KBM-7 (cell line): ENCODE results near the gene CHD1L.
"Not testable (repeated sequence)": the region's sequence is repeated elsewhere in the genome, so short reads cannot be mapped to it uniquely, and the experiment has no call there.

Experiments
- DNase-seq: peaks from one replicate; pipeline ENCODE4 v3.0.0-alpha.2; 2015
- in situ Hi-C: fragments of 300-500 bp; cut with MboI; formaldehyde crosslinking; loops from 2 replicates; pipeline ENCODE4 v1.14.3; 2020; ENCODE audit warnings: low sequenced_read_pairs, low pct_unique_long_range_greater_than_20kb, mixed read lengths

Gene CHD1L

DNA sequence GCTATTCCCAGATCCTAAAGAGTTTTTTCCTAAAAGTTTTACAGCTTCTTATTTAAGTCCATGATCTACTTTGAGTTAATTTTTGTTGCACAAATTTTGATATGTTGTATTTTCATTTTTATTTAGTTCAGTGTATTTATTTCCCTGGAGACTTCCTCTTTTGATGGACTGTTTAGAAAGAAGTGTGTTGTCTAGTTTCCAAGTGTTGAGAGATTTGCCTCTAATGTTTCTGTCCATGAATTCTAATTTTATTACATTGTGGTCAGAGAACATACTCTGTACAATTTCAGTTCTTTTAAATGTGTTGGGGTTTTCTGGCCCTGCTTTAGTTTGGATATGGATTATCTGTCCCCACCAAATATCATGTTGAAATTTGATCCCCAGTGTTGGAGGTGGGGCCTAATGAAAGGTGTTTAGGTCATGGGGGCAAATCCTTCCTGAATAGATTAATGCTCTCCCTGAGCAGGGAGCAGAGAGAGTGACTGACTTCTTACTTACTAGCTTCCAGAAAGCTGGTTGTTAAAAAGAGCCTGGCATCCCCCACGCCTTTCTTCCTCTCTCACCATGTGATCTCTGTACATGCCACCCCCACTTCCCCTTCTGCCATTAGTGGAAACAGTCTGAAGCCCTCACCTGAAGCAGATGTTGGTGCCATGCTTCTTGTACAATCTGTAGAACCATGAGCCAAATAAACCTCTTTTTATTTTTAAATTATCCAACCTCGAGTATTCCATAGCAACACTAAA lies 4.6 kb downstream of the CHD1L start:
- DNase-seq = peak; percentile 77
- in situ Hi-C loops = no loop called here

- in situ Hi-C loops = no loop called here
- no peak for DNase-seq
These were observed 5.3 kb downstream of the CHD1L start for GRCh38 chr1:147247656-147248238.

- DNase-seq = no peak
- in situ Hi-C loops = no loop called here
These were observed 10.1 kb downstream of the CHD1L start for GRCh38 chr1:147252540-147252939.

DNA sequence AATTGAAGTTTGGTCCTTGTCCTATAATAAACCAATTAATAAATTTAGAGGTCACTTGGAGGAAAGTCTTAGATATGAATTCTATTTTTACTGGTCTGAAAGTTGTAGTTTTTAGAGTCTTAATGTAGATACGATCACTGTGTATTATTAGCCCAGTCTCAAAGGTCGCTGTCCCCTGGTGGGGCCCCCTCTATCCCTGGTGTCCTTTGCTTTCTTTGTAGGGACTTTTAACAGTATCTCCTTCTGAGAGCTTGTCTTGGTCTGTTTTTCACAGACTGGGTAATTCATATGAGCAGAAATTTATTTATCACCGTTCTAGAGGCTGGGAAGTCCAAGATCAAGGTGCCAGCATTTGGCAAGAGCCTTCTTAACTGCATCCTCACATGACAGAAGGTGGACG lies 18.5 kb downstream of the CHD1L start:
- no peak for DNase-seq
- in situ Hi-C loops = no loop called here

GRCh38 chr1:147264158-147264768 lies 21.8 kb downstream of the CHD1L start:
- DNase-seq = no peak
- in situ Hi-C loops = no loop called here

DNA sequence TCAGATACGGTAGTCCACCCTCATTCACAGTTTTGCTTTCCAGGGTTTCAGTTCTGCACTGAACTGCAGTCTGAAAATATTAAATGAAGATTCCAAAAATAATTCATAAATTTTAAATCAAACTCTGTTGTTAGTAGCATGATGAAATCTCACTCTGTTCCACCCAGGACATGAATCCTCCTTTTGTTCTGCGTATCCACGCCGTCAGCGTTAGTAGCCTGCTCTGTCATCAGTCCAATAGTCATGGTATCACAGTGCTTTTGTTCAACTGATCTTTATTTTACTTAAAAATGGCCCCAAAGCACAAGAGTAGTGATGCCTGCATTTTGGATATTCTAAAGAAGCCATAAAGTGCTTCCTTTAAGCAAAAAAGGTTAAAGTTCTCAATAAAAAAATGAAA lies 23.9 kb downstream of the CHD1L start:
- in situ Hi-C loops = no loop called here
- no peak for DNase-seq

- in situ Hi-C loops = no loop called here
- DNase-seq = no peak
These were observed 25.2 kb downstream of the CHD1L start for GRCh38 chr1:147267711-147268110.

DNA sequence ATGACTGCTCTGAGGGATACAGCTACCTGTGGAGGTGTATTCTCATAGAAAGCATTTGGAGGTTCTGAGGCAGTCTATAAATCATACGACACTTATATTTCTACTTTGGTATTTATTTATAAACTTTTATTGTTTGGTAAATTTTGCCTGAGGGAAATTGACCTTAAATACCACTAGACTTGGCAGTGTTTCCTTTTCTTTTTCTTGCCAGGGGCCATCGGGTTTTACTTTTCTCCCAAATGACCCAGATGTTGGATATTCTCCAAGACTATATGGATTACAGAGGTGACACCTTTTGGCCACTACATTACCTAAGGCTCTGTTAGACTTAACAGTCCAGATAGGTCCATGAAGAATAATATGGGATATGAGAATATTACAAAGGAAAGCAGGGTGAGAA lies 28.2 kb downstream of the CHD1L start:
- no peak for DNase-seq
- in situ Hi-C loops = no loop called here

DNA sequence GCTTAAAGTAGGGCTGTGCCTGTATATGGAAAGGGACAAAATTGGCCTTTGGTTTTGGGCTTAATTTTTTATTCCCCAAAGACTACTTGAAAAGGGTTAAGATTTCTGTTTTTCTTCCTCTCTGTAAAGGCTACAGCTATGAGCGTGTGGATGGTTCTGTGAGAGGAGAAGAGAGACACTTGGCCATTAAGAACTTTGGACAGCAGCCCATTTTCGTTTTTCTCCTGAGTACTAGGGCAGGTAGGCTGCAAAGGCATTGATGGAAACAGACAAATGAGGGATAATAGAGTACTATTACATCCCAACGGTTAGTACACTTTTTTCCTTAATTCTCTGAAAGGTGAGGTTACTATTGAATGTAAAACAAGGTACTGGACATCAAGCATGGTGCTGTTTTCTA lies 29.6 kb downstream of the CHD1L start:
- in situ Hi-C loops = no loop called here
- DNase-seq = no peak

GRCh38 chr1:147273409-147274336 lies 31.2 kb downstream of the CHD1L start:
- peak; percentile 62 for DNase-seq
- in situ Hi-C loops = no loop called here

DNA sequence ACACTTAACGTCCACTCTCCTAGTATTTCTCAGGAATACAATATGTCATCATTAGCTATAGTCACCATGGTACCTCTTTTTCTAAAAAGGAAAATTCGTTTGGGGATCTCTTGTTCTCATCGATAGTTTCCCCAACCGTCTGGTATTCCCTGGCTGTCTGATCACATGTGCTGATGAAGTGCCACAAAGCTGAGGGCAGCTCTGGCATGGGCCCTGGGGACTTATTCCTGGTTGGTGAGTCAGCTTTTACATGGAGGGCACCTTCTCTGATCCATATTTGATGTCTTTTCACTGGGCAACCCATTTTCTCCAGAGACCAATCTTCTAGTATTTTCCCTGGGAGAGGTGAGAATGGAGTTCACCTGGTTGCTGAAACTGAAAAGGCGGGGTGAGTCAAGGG lies 39.5 kb downstream of the CHD1L start:
- in situ Hi-C loops = no loop called here
- DNase-seq = no peak

GRCh38 chr1:147283011-147283410 lies 40.5 kb downstream of the CHD1L start:
- in situ Hi-C loops = no loop called here
- no peak for DNase-seq

DNA sequence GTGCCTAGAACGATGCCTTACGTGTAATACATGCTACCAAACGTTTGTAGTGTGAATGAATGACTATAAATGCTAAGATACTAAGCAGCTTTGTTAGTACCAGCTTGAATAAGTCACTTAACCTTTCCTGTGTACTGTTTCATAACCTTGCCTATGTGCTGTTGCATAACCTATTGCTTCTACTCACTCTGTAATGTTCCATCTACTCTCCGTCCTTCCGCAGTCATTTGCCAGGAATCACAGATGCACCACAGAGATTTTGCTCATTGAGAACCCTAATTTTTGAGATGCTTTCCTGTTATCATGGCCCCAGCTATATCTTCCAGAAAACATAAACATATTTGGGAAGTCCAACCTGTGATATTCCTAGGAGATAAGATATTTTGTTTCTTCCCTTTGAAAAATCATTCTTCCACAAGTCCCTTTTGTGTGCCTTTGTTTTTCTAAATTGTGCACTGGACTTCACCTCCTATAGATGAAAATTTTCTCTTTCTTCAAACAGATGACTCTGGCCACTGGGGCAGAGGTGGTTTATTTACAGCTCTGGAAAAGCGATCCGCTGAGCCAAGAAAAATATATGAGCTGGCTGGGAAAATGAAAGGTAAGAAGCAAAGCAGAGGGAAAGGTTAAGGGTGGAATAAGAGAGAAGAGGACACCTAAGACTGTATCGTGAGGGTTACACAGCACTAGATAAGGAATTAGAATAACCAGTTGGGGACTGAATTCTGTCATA lies 44.8 kb downstream of the CHD1L start:
- in situ Hi-C loops = no loop called here
- DNase-seq = no peak

GRCh38 chr1:147292012-147292411 lies 49.5 kb downstream of the CHD1L start:
- in situ Hi-C loops = no loop called here
- DNase-seq = no peak

GRCh38 chr1:147292631-147293251 lies 50.3 kb downstream of the CHD1L start:
- peak; percentile 25 for DNase-seq
- in situ Hi-C loops = no loop called here

DNA sequence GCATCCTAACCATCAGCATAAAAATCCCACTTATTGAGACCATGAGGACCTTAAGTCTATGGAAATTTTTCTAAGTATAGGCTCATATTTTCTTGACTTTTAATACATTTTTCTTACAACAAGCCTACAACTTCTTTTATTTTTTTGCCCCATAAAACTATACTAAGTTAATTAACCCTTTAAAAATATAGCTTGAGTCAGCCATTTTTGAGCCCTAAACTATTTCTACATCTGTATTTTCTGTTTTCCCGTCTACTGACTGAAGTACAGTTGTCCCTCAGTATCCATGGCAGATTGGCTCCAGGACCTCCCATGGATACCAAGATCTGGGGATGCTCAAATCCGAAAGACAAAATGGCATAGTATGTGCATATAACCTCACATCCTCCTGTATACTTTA lies 55.0 kb downstream of the CHD1L start:
- DNase-seq = no peak
- in situ Hi-C loops = no loop called here

- DNase-seq, in situ Hi-C loops: not testable (repeated sequence)
These were observed 63.3 kb downstream of the CHD1L start for GRCh38 chr1:147305803-147306202.

DNA sequence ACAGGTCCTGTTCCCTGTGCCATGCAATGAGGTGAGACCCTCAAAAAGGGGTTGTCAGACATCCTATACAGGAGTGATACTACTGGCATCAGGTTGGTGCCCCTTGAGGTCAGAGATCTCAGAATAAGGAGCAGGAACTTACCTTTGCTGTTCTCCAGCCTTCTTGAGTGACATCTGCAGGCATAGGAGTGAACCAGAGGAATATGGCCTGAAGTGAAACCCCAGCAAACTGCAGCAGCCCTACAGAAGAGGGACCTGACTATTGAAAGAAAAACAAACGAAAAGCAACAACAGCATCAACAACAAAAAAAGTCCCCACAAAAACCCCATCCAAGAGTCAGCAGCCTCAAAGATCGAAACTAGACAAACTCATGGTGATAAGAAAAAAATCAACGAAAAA lies 74.5 kb downstream of the CHD1L start:
- in situ Hi-C loops = no loop called here
- no peak for DNase-seq
